DND-41 (cell line): ENCODE measurements around the gene FGD1.

Experiments used
- ATAC-seq: fragments of 200-7000 bp; cut with Tn5 transposase; 3 replicates; pipeline ENCODE4 v1.9.1; 2021; ENCODE audit warnings: low read depth; ENCODE audit not compliant: insufficient read depth
- DNase-seq: peaks from one replicate; pipeline ENCODE4 v3.0.0-alpha.2; 2020
- H2AFZ ChIP-seq: 2 replicates; pipeline ENCODE4 v1.6.0; 2012; ENCODE audit warnings: low read depth, low read length
- H3K27ac ChIP-seq: 2 replicates; pipeline ENCODE4 v1.5.1; 2012; ENCODE audit warnings: low read length, inconsistent platforms
- H3K27me3 ChIP-seq: fragments of 200-600 bp; sonication (generic); 2 replicates; pipeline ENCODE4 v1.6.0; 2012; ENCODE audit warnings: low read length, mild to moderate bottlenecking, inconsistent platforms; ENCODE audit not compliant: insufficient read depth, poor library complexity
- H3K36me3 ChIP-seq: 2 replicates; pipeline ENCODE4 v1.5.1; 2012; ENCODE audit warnings: low read length, inconsistent platforms; ENCODE audit not compliant: insufficient read depth
- H3K4me1 ChIP-seq: 2 replicates; pipeline ENCODE4 v1.5.1; 2012; ENCODE audit warnings: mild to moderate bottlenecking, low read length; ENCODE audit not compliant: insufficient read depth
- H3K4me2 ChIP-seq: 2 replicates; pipeline ENCODE4 v1.6.0; 2012; ENCODE audit warnings: mild to moderate bottlenecking, moderate library complexity, low read length, inconsistent platforms; ENCODE audit not compliant: insufficient read depth
- H3K4me3 ChIP-seq, 2 experiments: fragments of 200-600 bp in 1 of 2; shearing (Covaris generic) in 1 of 2; 2 replicates each; pipeline ENCODE4 v1.5.1; 2012 to 2016; ENCODE audit warnings: inconsistent platforms in 2 of 2, low read length in 2 of 2, mild to moderate bottlenecking in 2 of 2, low read depth in 1 of 2, moderate library complexity in 1 of 2
- H3K79me2 ChIP-seq: 2 replicates; pipeline ENCODE4 v1.6.0; 2012; ENCODE audit warnings: low read length, inconsistent platforms; ENCODE audit not compliant: insufficient read depth
- H3K9ac ChIP-seq: 2 replicates; pipeline ENCODE4 v1.6.0; 2012; ENCODE audit warnings: low read depth, mild to moderate bottlenecking, inconsistent platforms, low read length, moderate library complexity
- H3K9me3 ChIP-seq: 2 replicates; pipeline ENCODE4 v1.5.1; 2012; ENCODE audit warnings: low read length, moderate library complexity, mild to moderate bottlenecking, inconsistent platforms; ENCODE audit not compliant: insufficient read depth, severe bottlenecking
- H4K20me1 ChIP-seq: 2 replicates; pipeline ENCODE4 v1.6.0; 2012; ENCODE audit warnings: low read length; ENCODE audit not compliant: insufficient read depth
- CTCF ChIP-seq: IDR thresholded peaks from 2 replicates; pipeline ENCODE4 v1.5.1; 2012; ENCODE audit warnings: borderline replicate concordance, low read length, moderate library complexity, mild to moderate bottlenecking; ENCODE audit not compliant: poor library complexity, severe bottlenecking; ENCODE audit errors: extremely low read depth
- EZH2 ChIP-seq: IDR thresholded peaks from 3 replicates; pipeline ENCODE4 v1.6.1; 2012; ENCODE audit warnings: borderline replicate concordance, low read depth, mild to moderate bottlenecking, moderate library complexity, low read length, inconsistent platforms; ENCODE audit not compliant: severe bottlenecking

FGD1 gene

GRCh38 chrX:54530357-54530900 lies 34.4 kb upstream of the FGD1 start:
- TF ChIP-seq CTCF (no peak), EZH2 (no peak)
- Histone ChIP-seq H3K4me3 (peak overlapping the region; percentile 34 to 97), H3K4me1 (peaks cover 43% of the 10 kb centered on the region), H3K79me2 (peaks cover 50% of the 10 kb centered on the region), H3K9me3 (no peaks in the 10 kb centered on the region), H3K36me3 (peaks cover 29% of the 10 kb centered on the region), H3K4me2 (peak overlapping the region; percentile 75), H4K20me1 (0 out of 2 replicates have a peak, but pooled peaks cover 8% of the 10 kb centered on the region), H3K27me3 (no peaks in the 10 kb centered on the region), H3K9ac (peak overlapping the region; percentile 69), H2AFZ (peak overlapping the region; percentile 90), H3K27ac (peak overlapping the region; percentile 85)
- DNase-seq (peak; percentile 6), ATAC-seq (peak; percentile 15; the same call in 2 of the 3 replicates)

DNA sequence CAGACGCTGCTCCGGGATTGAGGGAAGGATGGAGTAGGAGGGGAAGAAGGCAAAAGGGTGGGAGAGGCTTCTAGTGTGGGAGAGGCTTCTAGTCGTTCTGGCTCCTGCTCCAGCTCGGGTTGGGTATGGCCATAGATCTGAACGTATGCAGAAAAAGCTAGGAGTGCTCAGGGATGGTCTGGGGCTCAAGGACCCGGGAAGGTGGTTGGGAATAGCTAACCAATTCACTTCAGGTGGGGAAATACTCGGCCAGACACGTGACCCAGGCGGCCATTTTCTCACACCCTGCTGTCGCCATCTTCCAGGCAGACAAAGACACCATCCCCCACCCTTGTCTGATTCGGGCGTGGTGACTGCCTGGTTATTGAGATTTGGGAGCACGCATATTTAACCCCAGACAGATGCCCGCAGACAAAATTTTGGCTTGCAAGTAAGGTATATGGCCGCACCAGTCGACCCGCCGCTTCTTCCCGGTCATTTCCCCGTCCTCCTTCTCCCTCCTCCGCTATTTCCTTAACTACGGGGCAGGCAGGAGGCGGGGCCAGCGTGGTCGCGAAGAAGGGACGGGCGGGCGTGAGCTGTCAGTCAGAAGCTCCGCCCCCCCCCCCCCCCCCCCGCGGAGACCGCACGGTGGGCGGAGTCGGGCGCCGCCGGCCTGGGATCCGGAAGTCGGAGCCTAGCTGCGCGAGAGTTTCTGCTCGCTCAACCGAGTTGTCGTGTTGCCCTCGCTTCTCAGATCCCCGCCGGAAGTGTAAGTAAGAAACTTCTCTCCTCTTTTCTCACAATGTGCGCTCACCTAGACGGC lies 33.7 kb upstream of the FGD1 start, which contains the start of gene GNL3L:
TSS of gene GNL3L (plus strand) at position 668 of the 805 bp plus-strand sequence. CDS start 2,348 bp downstream, outside the sequence.
- Histone ChIP-seq H3K4me3 (peak within 1 kb of the TSS; percentile 34 to 97), H3K9ac (peak within 1 kb of the TSS; percentile 69), H4K20me1 (0 out of 2 replicates have a peak, but pooled peaks cover 8% of the 10 kb centered on the region), H3K27ac (peak within 1 kb of the TSS; percentile 97), H3K79me2 (peaks cover 46% of the 10 kb centered on the region), H3K9me3 (no peaks in the 10 kb centered on the region), H3K4me1 (peaks cover 43% of the 10 kb centered on the region), H3K4me2 (peak within 1 kb of the TSS; percentile 75), H3K36me3 (peaks cover 29% of the 10 kb centered on the region), H3K27me3 (no peaks in the 10 kb centered on the region), H2AFZ (peak within 1 kb of the TSS; percentile 92)
- no peak for TF ChIP-seq CTCF
- no peak for TF ChIP-seq EZH2
- DNase-seq (peak; percentile 89), ATAC-seq (peak; percentile 87)

- peak overlapping the region; percentile 69 for H3K9ac ChIP-seq
- no peak for DNase-seq
- peaks cover 37% of the 10 kb centered on the region for H3K4me1 ChIP-seq
- peaks cover 40% of the 10 kb centered on the region for H3K79me2 ChIP-seq
- no peak for TF ChIP-seq CTCF
- no peak for TF ChIP-seq EZH2
- 0 out of 2 replicates have a peak, but pooled peaks cover 2% of the 10 kb centered on the region for H4K20me1 ChIP-seq
- peak overlapping the region; percentile 71 for H3K4me2 ChIP-seq
- peak overlapping the region; percentile 97 for H3K27ac ChIP-seq
- peak overlapping the region; percentile 92 for H2AFZ ChIP-seq
- H3K9me3 ChIP-seq, result no peaks in the 10 kb centered on the region
- no peak for ATAC-seq
- H3K36me3 ChIP-seq, result peaks cover 23% of the 10 kb centered on the region
- peak overlapping the region in 1 of 2 experiments; percentile 59; a peak in 2 of 4 replicates for H3K4me3 ChIP-seq
- no peaks in the 10 kb centered on the region for H3K27me3 ChIP-seq
Observed at GRCh38 chrX:54529151-54529550, 33.1 kb upstream of the FGD1 start.
